Adrenal gland (tissue), 12 donors: Measurements from ENCODE around the gene ATP13A2. TPM values are rescaled to one million over a fixed set of nuclear protein-coding genes. Genes with fewer than 3 reads are reported as not detected.

Experiments
- DNase-seq, 7 donors: peaks; one replicate each; pipeline ENCODE4 v3.0.0-alpha.2; 2019 to 2020
- H3K27ac ChIP-seq, 5 donors: fragments of 200-600 bp; sonication (generic) in 4 of 5; 1 replicate in 3 of 5; 2 replicates in 2 of 5; pipeline versions ENCODE4 v1.5.1 to v1.8.0; 2016 to 2020; ENCODE audit warnings: mild to moderate bottlenecking in 1 of 5
- H3K27me3 ChIP-seq: fragments of 200-600 bp; 2 replicates; pipeline ENCODE4 v1.8.0; 2021
- H3K36me3 ChIP-seq, 2 donors: fragments of 200-600 bp; replicated peaks in 1 of 2; 1 replicate in 1 of 2; 2 replicates in 1 of 2; pipeline versions ENCODE4 v1.5.1 to v1.8.0; 2018 to 2022
- H3K4me1 ChIP-seq, 2 donors: fragments of 200-600 bp; replicated peaks in 1 of 2; 1 replicate in 1 of 2; 2 replicates in 1 of 2; pipeline versions ENCODE4 v1.5.1 to v1.8.0; 2018 to 2021
- H3K4me3 ChIP-seq, 4 donors: fragments of 200-600 bp; sonication (generic) in 3 of 4; one replicate each; pipeline ENCODE4 v1.5.1; 2016 to 2018
- H3K9me3 ChIP-seq, 3 donors: fragments of 200-600 bp; sonication (generic) in 1 of 3; replicated peaks in 1 of 3; 1 replicate in 2 of 3; 2 replicates in 1 of 3; pipeline versions ENCODE4 v1.5.1 to v1.8.0; 2016 to 2021
- POLR2A ChIP-seq, 2 donors: fragments of 450-650 bp; IDR thresholded peaks; one replicate each; pipeline ENCODE4 v1.6.1; 2017; ENCODE audit warnings: antibody characterized with exemption in 2 of 2, mild to moderate bottlenecking in 2 of 2, moderate library complexity in 1 of 2
- WGBS, 4 donors: extraction: QIAGEN DNeasy Blood & Tissue Kit in 2 of 4; methylation state at CpG; one replicate each; pipeline versions ENCODE4 v1.1.5 to v1.1.7; 2013 to 2017; 5-methylcytosine and 5-hydroxymethylcytosine counted together
- intact Hi-C, 2 donors: fragments of 100-400 bp; cut with DNase I; formaldehyde crosslinking; loops; one replicate each; pipeline versions ENCODE4 v1.14.1 to v1.15.0; 2022 to 2023
- polyA plus RNA-seq, 3 donors: library from polyadenylated mRNA; stranded (reverse); fragments of 200-250 nt in 2 of 3; fragments of 350-450 nt in 1 of 3; fragmentation: Illumina TruSeq in 1 of 3; extraction: RNeasy Lipid Tissue Mini Kit (QIAGEN cat#74804) in 1 of 3; gene quantifications; one replicate each; pipeline ENCODE4 v1.2.3, GENCODE V29; 2013 to 2014
- total RNA-seq, 9 donors: library from RNA; depleted of rRNA in 4 of 9; stranded (reverse); fragments of >200 nt in 4 of 9; fragments of 120-200 nt in 1 of 9; fragmentation: NEBNext Ultra II Directional in 1 of 9; extraction: Animal tissue kit (Norgen Biotek cat#: 25700) in 1 of 9; gene quantifications; one replicate each; pipeline versions ENCODE4 v1.1.0 to v1.2.4, GENCODE V29; 2013 to 2023
- TF ChIP-seq, protein P1 (sequence below), 6 experiments: fragments of 450-650 bp in 4 of 6; fragments of 200-600 bp in 2 of 6; sonication (generic) in 1 of 6; IDR thresholded peaks; 1 replicate in 5 of 6; 2 replicates in 1 of 6; pipeline versions ENCODE4 v1.5.1 to v1.8.0; 2016 to 2021; ENCODE audit warnings: antibody characterized with exemption in 6 of 6, mild to moderate bottlenecking in 2 of 6, moderate library complexity in 1 of 6
- donor health status: healthy with polysubstance abuse.
- donor health status: Bipolar disorder and iron deficiency.
- donor health status: DM: yes; HTN: yes; CAD: no.
- donor health status: DM: no; HTN: no; CAD: no.
- donor health status: DM: no; HTN: no; CAD: no.
- donor health status: DM: yes; HTN: yes; CAD: no.

The ATP13A2 gene
- total and polyA plus RNA-seq, 12 donors: 6.0 to 82.4 (median 40.0) TPM

DNA sequence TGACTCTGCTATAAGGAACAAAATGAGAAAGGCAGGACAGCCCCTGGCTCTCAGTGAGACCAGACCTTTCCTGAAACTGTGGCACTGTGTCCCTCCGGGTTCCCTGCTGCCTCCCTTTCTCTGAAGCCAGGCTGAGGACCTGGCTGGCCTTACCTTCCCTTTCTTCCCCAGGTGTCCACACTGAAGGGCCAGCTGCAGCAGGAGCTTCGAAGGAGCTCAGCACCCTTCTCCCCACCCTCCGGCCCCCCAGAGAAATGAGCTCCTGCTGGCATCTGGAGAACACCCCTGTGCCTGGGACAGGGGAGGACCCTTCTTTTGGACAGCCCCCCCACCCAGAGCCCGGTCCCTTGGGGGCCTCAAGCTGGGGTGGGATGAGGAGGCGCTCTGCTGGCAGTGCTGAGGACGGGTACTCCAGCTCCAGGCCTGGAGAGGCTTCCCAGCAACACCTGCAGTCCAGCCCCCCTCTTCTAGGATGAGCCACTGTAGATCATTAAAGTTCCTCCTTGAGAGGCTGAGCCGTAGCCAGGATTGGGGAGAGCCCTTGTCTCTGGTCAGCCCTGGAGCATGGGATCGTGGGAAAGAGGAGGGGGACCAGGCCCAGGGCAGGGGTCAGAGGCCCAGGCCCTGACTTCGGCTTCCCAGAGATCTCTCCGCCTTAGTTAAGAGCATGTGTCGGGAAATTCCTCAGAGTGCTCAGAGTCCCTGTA is 39.4 kb downstream of the ATP13A2 start:
- intact Hi-C loops: no loop called here
- TF ChIP-seq POLR2A (IDR thresholded peaks at IDR 0.05): no peak
- TF ChIP-seq, protein P1, sequence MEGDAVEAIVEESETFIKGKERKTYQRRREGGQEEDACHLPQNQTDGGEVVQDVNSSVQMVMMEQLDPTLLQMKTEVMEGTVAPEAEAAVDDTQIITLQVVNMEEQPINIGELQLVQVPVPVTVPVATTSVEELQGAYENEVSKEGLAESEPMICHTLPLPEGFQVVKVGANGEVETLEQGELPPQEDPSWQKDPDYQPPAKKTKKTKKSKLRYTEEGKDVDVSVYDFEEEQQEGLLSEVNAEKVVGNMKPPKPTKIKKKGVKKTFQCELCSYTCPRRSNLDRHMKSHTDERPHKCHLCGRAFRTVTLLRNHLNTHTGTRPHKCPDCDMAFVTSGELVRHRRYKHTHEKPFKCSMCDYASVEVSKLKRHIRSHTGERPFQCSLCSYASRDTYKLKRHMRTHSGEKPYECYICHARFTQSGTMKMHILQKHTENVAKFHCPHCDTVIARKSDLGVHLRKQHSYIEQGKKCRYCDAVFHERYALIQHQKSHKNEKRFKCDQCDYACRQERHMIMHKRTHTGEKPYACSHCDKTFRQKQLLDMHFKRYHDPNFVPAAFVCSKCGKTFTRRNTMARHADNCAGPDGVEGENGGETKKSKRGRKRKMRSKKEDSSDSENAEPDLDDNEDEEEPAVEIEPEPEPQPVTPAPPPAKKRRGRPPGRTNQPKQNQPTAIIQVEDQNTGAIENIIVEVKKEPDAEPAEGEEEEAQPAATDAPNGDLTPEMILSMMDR (IDR thresholded peaks at IDR 0.05): no peak
- H3K27me3 ChIP-seq: no peaks in the 10 kb centered on the region
- peaks cover 0 to 3% of the 10 kb centered on the region in 2 donors for H3K36me3 ChIP-seq
- H3K9me3 ChIP-seq: no peaks in the 10 kb centered on the region
- WGBS, 4 donors: 77 to 87% (median 84%) methylated on average over 6 to 11 of the region's 11 CpGs
- H3K27ac ChIP-seq: no peak overlapping the region
- no peak for DNase-seq
- peaks cover 1 to 2% of the 10 kb centered on the region in 2 donors for H3K4me1 ChIP-seq
- H3K4me3 ChIP-seq: no peak overlapping the region

DNA sequence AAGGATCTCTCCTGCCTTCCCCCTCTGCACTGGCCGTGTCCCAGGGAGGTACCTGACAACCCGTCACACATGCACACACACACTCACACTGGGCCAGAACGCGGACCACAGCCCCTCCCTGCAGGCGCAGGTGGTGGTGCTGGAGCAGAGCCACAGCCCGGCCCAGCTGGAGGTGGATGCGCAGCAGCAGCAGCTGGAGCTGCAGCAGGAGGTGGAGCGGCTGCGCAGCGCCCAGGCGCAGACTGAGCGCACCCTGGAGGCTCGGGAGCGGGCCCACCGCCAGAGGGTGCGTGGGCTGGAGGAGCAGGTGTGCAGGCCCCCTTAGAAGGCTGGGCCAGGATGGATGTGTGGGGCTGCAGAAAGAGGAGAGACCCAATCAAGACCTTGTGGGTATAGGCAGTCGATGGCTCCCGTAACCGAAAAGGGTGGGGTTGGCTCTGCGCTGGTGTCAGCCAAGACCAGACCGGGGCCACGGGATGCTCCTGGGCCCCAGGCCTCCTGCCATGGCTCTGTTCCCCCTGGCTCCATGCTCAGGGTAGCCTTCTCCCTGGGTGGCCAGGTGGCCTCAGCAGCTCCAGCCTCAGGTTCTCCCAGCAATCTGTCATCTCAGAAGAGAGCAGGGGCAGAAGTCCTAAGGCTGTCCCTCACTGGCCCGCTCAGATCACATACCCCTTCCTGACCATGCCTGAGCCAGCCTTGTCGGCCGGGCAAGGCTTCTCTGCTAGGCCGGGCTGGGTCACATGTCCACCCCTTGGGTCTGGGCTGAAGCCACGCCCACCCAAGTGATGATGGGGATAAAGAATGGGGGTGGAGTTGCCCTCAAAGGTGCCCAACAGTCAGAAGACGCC is 40.2 kb downstream of the ATP13A2 start:
- peak in 1 of 7 donors; percentile 39 for DNase-seq
- Histone ChIP-seq H3K27ac (peak overlapping the region in 1 of 5 donors; percentile 38), H3K4me3 (no peak overlapping the region), H3K4me1 (peaks cover 6 to 10% of the 10 kb centered on the region in 2 donors), H3K9me3 (no peaks in the 10 kb centered on the region), H3K36me3 (peaks cover 0 to 4% of the 10 kb centered on the region in 2 donors), H3K27me3 (no peaks in the 10 kb centered on the region)
- WGBS, 4 donors: 83 to 96% (median 86%) methylated on average over 17 to 28 of the region's 28 CpGs
- TF ChIP-seq, protein P1 (IDR thresholded peaks at IDR 0.05): no peak
- no peak for TF ChIP-seq POLR2A (IDR thresholded peaks at IDR 0.05)
- intact Hi-C loops: no loop called here

GRCh38 chr1:16970132-16970910 is 41.4 kb downstream of the ATP13A2 start:
- Histone ChIP-seq H3K27me3 (no peaks in the 10 kb centered on the region), H3K36me3 (peaks cover 0 to 13% of the 10 kb centered on the region in 2 donors), H3K27ac (no peak overlapping the region), H3K4me1 (peaks cover 6 to 11% of the 10 kb centered on the region in 2 donors), H3K9me3 (no peaks in the 10 kb centered on the region), H3K4me3 (no peak overlapping the region)
- TF ChIP-seq, protein P1 (IDR thresholded peaks at IDR 0.05): no peak
- TF ChIP-seq POLR2A (IDR thresholded peaks at IDR 0.05): no peak
- WGBS, 4 donors: 93 to 95% (median 95%) methylated on average over 7 to 28 of the region's 28 CpGs
- intact Hi-C loops: no loop called here
- DNase-seq: no peak

- DNase-seq: no peak
- intact Hi-C loops: loop anchor here in 1 of 2 donors (5.0 kb wide), 1 partner anchor 68 kb away; no protein-coding TSS in a partner anchor
Measured at GRCh38 chr1:16969651-16970050, 42.1 kb downstream of the ATP13A2 start.

More at GRCh38 chr1:16969651-16970050, 42.1 kb downstream of the ATP13A2 start:
- H3K9me3 ChIP-seq: no peaks in the 10 kb centered on the region
- peaks cover 6 to 11% of the 10 kb centered on the region in 2 donors for H3K4me1 ChIP-seq
- H3K36me3 ChIP-seq: peaks cover 0 to 13% of the 10 kb centered on the region in 2 donors
- WGBS, 4 donors: 94 to 98% (median 94%) methylated on average over 11 to 12 of the region's 12 CpGs
- H3K27ac ChIP-seq: no peak overlapping the region
- H3K4me3 ChIP-seq: no peak overlapping the region
- H3K27me3 ChIP-seq: no peaks in the 10 kb centered on the region
- TF ChIP-seq, protein P1 (IDR thresholded peaks at IDR 0.05): no peak
- TF ChIP-seq POLR2A (IDR thresholded peaks at IDR 0.05): no peak
